IMR-90 (cell line): ENCODE data around the gene TRIM38. TPM values are rescaled to one million over a fixed set of nuclear protein-coding genes. Genes with fewer than 3 reads are reported as not detected.

Experiments
- ATAC-seq: fragments of 200-7000 bp; cut with Tn5 transposase; 2 replicates; pipeline ENCODE4 v1.9.1; 2020; ENCODE audit warnings: low read depth, mild to moderate bottlenecking, moderate library complexity
- BruUV-seq: library from RNA; stranded (reverse); fragments of 400-500 nt; replicated peaks from 2 replicates; lab custom pipeline; 2021; lab: Mats Ljungman, UMichigan
- CTCF ChIA-PET: fragments of 300-600 bp; formaldehyde crosslinking; extraction: SDS; loops from one replicate; lab custom pipeline; 2021; ENCODE audit warnings: antibody characterized with exemption; lab: Yijun Ruan, JAX
- POLR2A ChIA-PET: fragments of 300-600 bp; sonication (Branson Sonifier 250); formaldehyde crosslinking; loops from one replicate; lab custom pipeline; 2022; ENCODE audit warnings: antibody characterized with exemption; ENCODE audit not compliant: unreplicated experiment; lab: Charles Lee
- DNase-seq: peaks from one replicate; pipeline ENCODE4 v3.0.0; 2013
- H2AFZ ChIP-seq: replicated peaks from 2 replicates; pipeline ENCODE3; 2013; ENCODE audit warnings: low read length, mild to moderate bottlenecking; ENCODE audit not compliant: poor library complexity
- H2AK5ac ChIP-seq: 2 replicates; pipeline ENCODE4 v1.6.1; 2013; ENCODE audit warnings: low read depth, low read length, inconsistent platforms
- H2AK9ac ChIP-seq: replicated peaks from 2 replicates; pipeline ENCODE3; 2013; ENCODE audit warnings: mild to moderate bottlenecking, low read depth, low read length, moderate library complexity; ENCODE audit not compliant: poor library complexity
- H2BK120ac ChIP-seq: 2 replicates; pipeline ENCODE4 v1.6.1; 2013; ENCODE audit warnings: low read depth, low read length, inconsistent platforms
- H2BK15ac ChIP-seq: 3 replicates; pipeline ENCODE4 v1.6.1; 2013; ENCODE audit warnings: low read depth, low read length, inconsistent platforms
- H2BK20ac ChIP-seq: 2 replicates; pipeline ENCODE4 v1.6.1; 2013; ENCODE audit warnings: low read depth, mild to moderate bottlenecking, inconsistent platforms, low read length, moderate library complexity
- H2BK5ac ChIP-seq: 2 replicates; pipeline ENCODE4 v1.6.1; 2013; ENCODE audit warnings: mild to moderate bottlenecking, low read depth, low read length, inconsistent platforms; ENCODE audit not compliant: poor library complexity, severe bottlenecking
- H3K14ac ChIP-seq: replicated peaks from 2 replicates; pipeline ENCODE4 v1.6.1; 2013; ENCODE audit warnings: low read depth, low read length, inconsistent platforms
- H3K18ac ChIP-seq: 2 replicates; pipeline ENCODE4 v1.6.1; 2013; ENCODE audit warnings: low read depth, low read length, control low read depth
- H3K23ac ChIP-seq: 2 replicates; pipeline ENCODE4 v1.6.1; 2013; ENCODE audit warnings: low read depth, low read length, inconsistent platforms
- H3K27ac ChIP-seq: 2 replicates; pipeline ENCODE4 v1.5.1; 2013; ENCODE audit warnings: mild to moderate bottlenecking, control low read depth, low read length; ENCODE audit not compliant: insufficient read depth
- H3K27me3 ChIP-seq: 2 replicates; pipeline ENCODE4 v1.6.1; 2013; ENCODE audit warnings: low read length; ENCODE audit not compliant: control insufficient read depth, insufficient read depth
- H3K36me3 ChIP-seq: 2 replicates; pipeline ENCODE4 v1.6.1; 2013; ENCODE audit warnings: low read length, mixed read lengths; ENCODE audit not compliant: control insufficient read depth, insufficient read depth
- H3K4ac ChIP-seq: 2 replicates; pipeline ENCODE4 v1.6.1; 2013; ENCODE audit warnings: low read depth, low read length, inconsistent platforms
- H3K4me1 ChIP-seq: 2 replicates; pipeline ENCODE4 v1.6.1; 2013; ENCODE audit warnings: low read length, mixed read lengths; ENCODE audit not compliant: control insufficient read depth, insufficient read depth
- H3K4me2 ChIP-seq: 2 replicates; pipeline ENCODE4 v1.6.1; 2013; ENCODE audit warnings: low read depth, mild to moderate bottlenecking, control low read depth, low read length, moderate library complexity
- H3K4me3 ChIP-seq: 2 replicates; pipeline ENCODE4 v1.5.1; 2013; ENCODE audit warnings: low read depth, mild to moderate bottlenecking, control low read depth, low read length, moderate library complexity; ENCODE audit not compliant: insufficient read depth
- H3K56ac ChIP-seq: 2 replicates; pipeline ENCODE4 v1.6.1; 2013; ENCODE audit warnings: low read length, inconsistent platforms; ENCODE audit not compliant: insufficient read depth; ENCODE audit errors: extremely low read depth
- H3K79me1 ChIP-seq, 2 experiments: 2 replicates each; pipeline ENCODE4 v1.6.1; 2013; ENCODE audit warnings: low read length in 2 of 2, inconsistent platforms in 1 of 2, low read depth in 1 of 2
- H3K9ac ChIP-seq: 2 replicates; pipeline ENCODE4 v1.6.1; 2013; ENCODE audit warnings: low read depth, low read length, control low read depth
- H3K9me1 ChIP-seq: 2 replicates; pipeline ENCODE4 v1.6.1; 2013; ENCODE audit warnings: low read length, inconsistent platforms; ENCODE audit not compliant: insufficient read depth
- H3K9me3 ChIP-seq: 2 replicates; pipeline ENCODE4 v1.6.1; 2013; ENCODE audit warnings: low read length; ENCODE audit not compliant: control insufficient read depth, insufficient read depth
- H4K20me1 ChIP-seq: 2 replicates; pipeline ENCODE4 v1.6.1; 2013; ENCODE audit warnings: low read length, inconsistent platforms; ENCODE audit not compliant: insufficient read depth
- H4K5ac ChIP-seq: 2 replicates; pipeline ENCODE4 v1.6.1; 2013; ENCODE audit warnings: mild to moderate bottlenecking, low read depth, low read length, control low read depth
- H4K8ac ChIP-seq, 2 experiments: 2 replicates each; pipeline ENCODE4 v1.6.1; 2013; ENCODE audit warnings: low read depth in 2 of 2, low read length in 2 of 2, control low read depth in 1 of 2, inconsistent platforms in 1 of 2
- H4K91ac ChIP-seq: 2 replicates; pipeline ENCODE4 v1.6.1; 2013; ENCODE audit warnings: low read depth, low read length, inconsistent platforms; ENCODE audit not compliant: insufficient read depth
- BHLHE40 ChIP-seq: fragments of 150-350 bp; IDR thresholded peaks from 2 replicates; pipeline ENCODE4 v1.6.1; 2016; ENCODE audit warnings: mild to moderate bottlenecking, low read depth, low read length
- CEBPB ChIP-seq: IDR thresholded peaks from 2 replicates; pipeline ENCODE4 v1.6.1; 2012; ENCODE audit warnings: low read depth, low read length, improper control_type of control experiment
- CHD1 ChIP-seq: IDR thresholded peaks from 2 replicates; pipeline ENCODE4 v1.6.1; 2012; ENCODE audit warnings: low read depth, low read length, improper control_type of control experiment
- MAFK ChIP-seq: IDR thresholded peaks from 2 replicates; pipeline ENCODE4 v1.6.1; 2012; ENCODE audit warnings: low read depth, low read length, improper control_type of control experiment
- MAZ ChIP-seq: IDR thresholded peaks from 2 replicates; pipeline ENCODE4 v1.6.1; 2012; ENCODE audit warnings: low read depth, mild to moderate bottlenecking, low read length, improper control_type of control experiment, moderate library complexity, borderline replicate concordance
- MXI1 ChIP-seq: IDR thresholded peaks from 2 replicates; pipeline ENCODE4 v1.6.1; 2012; ENCODE audit warnings: low read depth, mild to moderate bottlenecking, low read length, moderate library complexity, borderline replicate concordance
- NFE2L2 ChIP-seq: fragments of 150-350 bp; IDR thresholded peaks from 2 replicates; pipeline ENCODE4 v1.6.1; 2016; ENCODE audit warnings: low read depth, mild to moderate bottlenecking, low read length
- RAD21 ChIP-seq: IDR thresholded peaks from 2 replicates; pipeline ENCODE4 v1.6.1; 2012; ENCODE audit warnings: low read length, improper control_type of control experiment
- USF2 ChIP-seq: fragments of 150-350 bp; IDR thresholded peaks from 2 replicates; pipeline ENCODE4 v1.6.1; 2017; ENCODE audit warnings: mild to moderate bottlenecking, antibody characterized with exemption, low read length, low read depth
- whole genome bisulfite sequencing, 2 experiments: methylation state at CpG; one replicate each; pipeline versions ENCODE4 v1.1.5 to v1.1.7; 2013; ENCODE audit warnings: missing lambda C conversion rate in 2 of 2; ENCODE audit not compliant: insufficient read length in 1 of 2; ENCODE audit errors: extremely low coverage in 2 of 2; 5-methylcytosine and 5-hydroxymethylcytosine counted together
- dilution Hi-C: fragments of 300-500 bp; cut with HindIII; formaldehyde crosslinking; loops from one replicate; pipeline ENCODE4 v1.14.3; 2018; ENCODE audit warnings: low sequenced_read_pairs; ENCODE audit not compliant: unreplicated experiment
- in situ Hi-C: fragments of 300-500 bp; cut with MboI; formaldehyde crosslinking; loops from 3 replicates; pipeline ENCODE4 v1.14.3; 2019; ENCODE audit warnings: low sequenced_read_pairs, inconsistent platforms, mixed read lengths
- intact Hi-C: fragments of 100-400 bp; cut with micrococcal nuclease; formaldehyde crosslinking; loops from 2 replicates; pipeline ENCODE4 v1.10.0; 2022
- polyA plus RNA-seq, 3 experiments: library from polyadenylated mRNA; depleted of rRNA; stranded (reverse); fragments of >200 nt; gene quantifications; 2 replicates each; pipeline ENCODE4 v1.2.3, GENCODE V29; 2012; ENCODE audit warnings: low replicate concordance in 1 of 3
- total RNA-seq: library from RNA; depleted of rRNA; stranded (reverse); fragments of >200 nt; gene quantifications from 2 replicates; pipeline ENCODE4 v1.2.3, GENCODE V29; 2012
- TF ChIP-seq, protein P1 (sequence below): fragments of 150-350 bp; IDR thresholded peaks from 2 replicates; pipeline ENCODE4 v1.6.1; 2016; ENCODE audit warnings: low read depth, mild to moderate bottlenecking, low read length, moderate library complexity, borderline replicate concordance
- TF ChIP-seq, protein P2 (sequence below): conservative IDR thresholded peaks from 2 replicates; pipeline ENCODE4 v1.5.1; 2012; ENCODE audit warnings: mild to moderate bottlenecking, low read depth, low read length, improper control_type of control experiment

Gene TRIM38
- total and polyA plus RNA-seq, 2 of the 4 experiments (the other 2 are of a cell fraction) = 4.1 to 6.3 TPM

DNA sequence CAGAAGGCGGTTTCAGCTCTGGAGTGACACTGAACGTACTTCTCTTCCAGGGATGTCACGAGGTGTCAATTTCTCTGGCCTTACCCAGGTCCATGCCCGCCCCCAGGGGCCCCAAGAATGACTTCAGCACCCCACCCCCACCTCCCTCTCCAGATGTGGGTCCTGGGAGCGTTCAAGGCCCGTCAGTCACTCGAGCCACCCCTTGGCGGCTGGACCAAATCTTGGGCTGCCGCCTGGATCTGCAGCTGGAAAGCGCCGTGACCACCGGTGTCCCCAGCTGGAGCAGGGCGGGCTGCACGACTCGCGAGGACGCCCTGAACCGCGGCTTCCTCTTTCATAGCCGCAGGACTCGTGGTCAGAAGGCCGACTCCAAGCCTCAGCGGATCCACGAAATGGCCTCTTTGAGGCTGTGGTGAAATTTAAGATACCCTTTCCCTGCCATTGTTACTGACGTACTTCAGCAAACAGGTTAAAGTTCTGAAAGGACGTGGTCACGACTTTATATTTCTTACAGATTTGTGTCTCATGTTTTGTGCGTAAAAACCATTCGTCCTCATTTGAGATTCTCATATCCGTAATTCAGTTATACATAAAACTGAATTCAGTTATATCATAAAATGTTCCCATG lies 29.3 kb downstream of the TRIM38 start:
- POLR2A ChIA-PET = interaction anchor here (1.2 kb wide), 1 partner anchor 29 kb away, joined by 4 read pairs; a partner anchor contains a TSS
- WGBS, 2 experiments = 7% methylated on average over 10 of the region's 30 CpGs; no CpG with 5 or more reads in 1 of the 2 experiments
- H2AK9ac ChIP-seq = no peak overlapping the region
- in situ Hi-C loops = no loop called here
- H3K27ac ChIP-seq = peak overlapping the region; percentile 63
- 0 out of 2 replicates have a peak overlapping the region, but pooled peaks have one; percentile 12 for H2AK5ac ChIP-seq
- H3K9ac ChIP-seq = peak overlapping the region; percentile 69
- peak overlapping the region; percentile 47; the same call in 1 of the 2 replicates for H2BK120ac ChIP-seq
- 0 out of 4 replicates have a peak, but pooled peaks cover 0 to 5% of the 10 kb centered on the region in 2 experiments for H3K79me1 ChIP-seq
- dilution Hi-C loops = no loop called here
- TF ChIP-seq MXI1 (no peak), BHLHE40 (no peak), RAD21 (no peak), CHD1 (no peak), CEBPB (no peak), NFE2L2 (no peak), MAZ (no peak; the same call in 1 of the 2 replicates), MAFK (no peak), USF2 (no peak)
- TF ChIP-seq, protein P1, sequence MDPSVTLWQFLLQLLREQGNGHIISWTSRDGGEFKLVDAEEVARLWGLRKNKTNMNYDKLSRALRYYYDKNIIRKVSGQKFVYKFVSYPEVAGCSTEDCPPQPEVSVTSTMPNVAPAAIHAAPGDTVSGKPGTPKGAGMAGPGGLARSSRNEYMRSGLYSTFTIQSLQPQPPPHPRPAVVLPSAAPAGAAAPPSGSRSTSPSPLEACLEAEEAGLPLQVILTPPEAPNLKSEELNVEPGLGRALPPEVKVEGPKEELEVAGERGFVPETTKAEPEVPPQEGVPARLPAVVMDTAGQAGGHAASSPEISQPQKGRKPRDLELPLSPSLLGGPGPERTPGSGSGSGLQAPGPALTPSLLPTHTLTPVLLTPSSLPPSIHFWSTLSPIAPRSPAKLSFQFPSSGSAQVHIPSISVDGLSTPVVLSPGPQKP = no peak
- TF ChIP-seq, protein P2, sequence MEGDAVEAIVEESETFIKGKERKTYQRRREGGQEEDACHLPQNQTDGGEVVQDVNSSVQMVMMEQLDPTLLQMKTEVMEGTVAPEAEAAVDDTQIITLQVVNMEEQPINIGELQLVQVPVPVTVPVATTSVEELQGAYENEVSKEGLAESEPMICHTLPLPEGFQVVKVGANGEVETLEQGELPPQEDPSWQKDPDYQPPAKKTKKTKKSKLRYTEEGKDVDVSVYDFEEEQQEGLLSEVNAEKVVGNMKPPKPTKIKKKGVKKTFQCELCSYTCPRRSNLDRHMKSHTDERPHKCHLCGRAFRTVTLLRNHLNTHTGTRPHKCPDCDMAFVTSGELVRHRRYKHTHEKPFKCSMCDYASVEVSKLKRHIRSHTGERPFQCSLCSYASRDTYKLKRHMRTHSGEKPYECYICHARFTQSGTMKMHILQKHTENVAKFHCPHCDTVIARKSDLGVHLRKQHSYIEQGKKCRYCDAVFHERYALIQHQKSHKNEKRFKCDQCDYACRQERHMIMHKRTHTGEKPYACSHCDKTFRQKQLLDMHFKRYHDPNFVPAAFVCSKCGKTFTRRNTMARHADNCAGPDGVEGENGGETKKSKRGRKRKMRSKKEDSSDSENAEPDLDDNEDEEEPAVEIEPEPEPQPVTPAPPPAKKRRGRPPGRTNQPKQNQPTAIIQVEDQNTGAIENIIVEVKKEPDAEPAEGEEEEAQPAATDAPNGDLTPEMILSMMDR = no peak
- peak overlapping the region; percentile 81; the same call in 1 of the 2 replicates for H4K91ac ChIP-seq
- H3K4me1 ChIP-seq = peaks cover 8% of the 10 kb centered on the region; the same call in 1 of the 2 replicates
- H4K20me1 ChIP-seq = no peaks in the 10 kb centered on the region
- ATAC-seq (peak; percentile 42), DNase-seq (peak; percentile 51)
- peak overlapping the region; percentile 74 to 90 for H4K8ac ChIP-seq
- peak overlapping the region; percentile 81 for H3K56ac ChIP-seq
- CTCF ChIA-PET = interaction anchor here (0.7 to 2.8 kb wide), 19 partner anchors 11 to 274 kb away, joined by 3 to 34 read pairs (median 6); partner anchors contain the start of gene TRIM38
- peak overlapping the region; percentile 42 for H3K4me3 ChIP-seq
- no peaks in the 10 kb centered on the region for H3K9me1 ChIP-seq
- peak overlapping the region; percentile 94 for H3K4me2 ChIP-seq
- peak overlapping the region; percentile 21; the same call in 1 of the 2 replicates for H2BK20ac ChIP-seq
- peak overlapping the region; percentile 81 for H4K5ac ChIP-seq
- peak overlapping the region; percentile 97 for H2AFZ ChIP-seq
- peaks cover 4% of the 10 kb centered on the region; the same call in 1 of the 2 replicates for H3K36me3 ChIP-seq
- H3K14ac ChIP-seq = peak overlapping the region; percentile 97
- peak overlapping the region; percentile 94 for H3K4ac ChIP-seq
- peak overlapping the region; percentile 45 for H3K18ac ChIP-seq
- H3K9me3 ChIP-seq = no peaks in the 10 kb centered on the region
- BruUV-seq = no TSS peak
- peak overlapping the region; percentile 90 for H2BK5ac ChIP-seq
- intact Hi-C loops = no loop called here
- no peaks in the 10 kb centered on the region for H3K27me3 ChIP-seq
- no peak overlapping the region; the same call in 2 of the 3 replicates for H2BK15ac ChIP-seq
- H3K23ac ChIP-seq = peak overlapping the region; percentile 98
